GM21526 (cell line): ENCODE measurements around the gene SEL1L3.
"Not testable (repeated sequence)": the region's sequence is repeated elsewhere in the genome, so short reads cannot be mapped to it uniquely, and the experiment has no call there.

Source experiments
- ATAC-seq: cut with Tn5 transposase; IDR thresholded peaks from one replicate; pipeline ENCODE4 v1.9.1; 2021; ENCODE audit warnings: moderate library complexity; ENCODE audit not compliant: unreplicated experiment, low FRiP score

SEL1L3 gene

DNA sequence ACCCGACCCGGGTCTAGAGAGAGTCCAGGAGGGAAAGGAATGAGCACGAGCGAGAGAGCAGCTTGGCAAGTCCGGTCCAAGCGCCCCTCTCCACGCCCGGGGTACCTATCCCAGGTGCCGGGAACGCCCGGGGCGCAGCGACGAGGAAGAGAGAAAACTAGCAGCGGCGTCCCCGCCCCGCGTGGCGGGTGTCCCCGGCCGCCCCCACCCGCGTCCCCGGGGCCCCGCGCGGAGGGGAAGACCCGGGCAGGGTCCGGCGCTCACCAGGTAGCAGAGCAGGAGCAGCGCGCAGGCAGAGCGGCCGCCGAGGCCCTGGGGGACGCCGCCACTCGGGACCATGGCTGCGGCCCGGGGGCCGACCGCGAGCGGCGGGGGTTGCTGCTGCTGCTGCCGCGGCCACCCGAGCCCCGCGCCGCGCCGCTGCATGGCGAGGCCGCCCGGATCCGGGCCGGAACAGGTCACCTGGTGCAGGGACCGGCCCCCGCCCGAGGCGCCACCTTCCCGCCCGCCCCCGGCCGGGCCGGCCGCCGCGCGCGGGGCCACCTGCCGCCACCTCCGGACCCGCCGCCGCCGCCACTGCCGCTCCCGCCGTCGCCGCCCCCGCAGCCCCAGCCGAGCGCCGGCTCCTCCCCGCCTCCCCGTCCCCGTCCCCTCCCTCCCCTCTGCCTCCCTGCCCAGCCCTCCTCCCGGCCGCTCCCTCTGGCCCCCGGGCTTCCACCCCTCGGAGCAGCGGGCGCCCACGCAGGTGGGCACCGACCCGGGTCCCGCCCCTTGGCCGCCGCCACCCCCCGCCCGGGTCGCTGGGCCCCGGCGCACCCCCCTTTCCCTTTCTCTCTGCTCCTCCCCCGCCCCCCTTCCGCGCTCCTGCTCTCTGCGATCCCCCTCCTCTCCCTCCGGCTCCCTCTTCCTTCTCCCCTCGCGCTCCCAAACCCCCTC, at the start of gene SEL1L3:
Gene SEL1L3 (minus strand): TSS at position 578 of the 936 bp plus-strand sequence. CDS start 152 bp downstream, at position 426.
- ATAC-seq, result peak; percentile 36

GRCh38 chr4:25911356-25911755, 48.6 kb upstream of the SEL1L3 start:
- ATAC-seq, result no peak

DNA sequence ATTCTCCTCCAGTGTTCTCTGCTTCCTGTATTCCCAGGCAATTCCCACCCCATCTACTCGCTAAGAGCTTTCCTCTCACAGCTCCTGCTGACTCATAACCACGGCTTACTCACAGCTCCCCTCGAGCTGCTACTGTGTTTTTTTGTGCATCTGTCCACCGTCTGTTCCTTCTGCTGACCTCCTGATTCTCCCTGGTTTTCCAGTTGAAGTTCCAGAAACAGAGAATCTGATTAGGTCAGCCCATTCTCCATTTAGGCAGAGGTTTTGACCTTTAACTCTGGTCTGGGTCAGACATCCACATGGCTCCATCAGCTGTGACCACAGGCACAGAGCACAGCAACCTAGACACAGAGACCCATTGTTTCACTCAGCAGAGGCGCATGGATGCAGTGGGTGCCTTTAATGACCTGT, 45.7 kb upstream of the SEL1L3 start:
- ATAC-seq, result no peak

DNA sequence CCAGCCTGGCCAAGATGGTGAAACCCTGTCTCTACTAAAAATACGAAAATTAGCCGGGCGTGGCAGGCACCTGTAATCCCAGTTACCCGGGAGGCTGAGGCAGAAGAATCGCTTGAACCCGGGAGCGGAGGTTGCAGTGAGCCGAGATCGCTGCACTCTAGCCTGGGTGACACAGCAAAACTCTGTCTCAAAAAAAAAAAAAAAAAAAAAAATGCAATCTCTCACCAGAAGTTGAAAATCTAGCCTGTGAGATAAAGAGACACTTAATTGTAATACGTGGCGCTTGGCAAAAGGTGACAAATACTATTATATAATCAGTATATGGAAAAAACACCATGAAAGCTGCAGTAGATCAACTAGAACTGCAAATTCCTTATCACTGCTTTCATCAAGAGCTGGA, 43.3 kb upstream of the SEL1L3 start:
- not testable (repeated sequence) for ATAC-seq

DNA sequence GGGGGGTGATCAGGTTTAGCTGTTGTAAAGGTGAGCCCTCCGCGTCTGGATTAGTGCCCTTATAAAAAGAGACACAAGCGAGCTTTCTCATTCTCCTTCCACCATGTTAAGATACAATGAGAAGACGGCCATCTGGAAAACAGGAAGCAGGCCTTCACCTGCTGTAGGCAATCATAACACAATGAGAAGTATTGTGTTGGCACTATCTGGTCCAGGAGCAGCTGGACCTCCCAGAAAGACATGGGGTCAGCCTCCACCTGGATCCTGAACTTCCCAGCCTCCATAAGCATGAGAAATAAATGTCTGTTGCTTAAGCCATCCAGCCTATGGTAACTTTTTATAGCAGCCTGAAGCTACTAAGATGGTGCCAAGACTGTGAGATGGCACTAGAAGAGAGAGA, 42.6 kb upstream of the SEL1L3 start:
- no peak for ATAC-seq

GRCh38 chr4:25904748-25905082, 41.9 kb upstream of the SEL1L3 start:
- no peak for ATAC-seq

DNA sequence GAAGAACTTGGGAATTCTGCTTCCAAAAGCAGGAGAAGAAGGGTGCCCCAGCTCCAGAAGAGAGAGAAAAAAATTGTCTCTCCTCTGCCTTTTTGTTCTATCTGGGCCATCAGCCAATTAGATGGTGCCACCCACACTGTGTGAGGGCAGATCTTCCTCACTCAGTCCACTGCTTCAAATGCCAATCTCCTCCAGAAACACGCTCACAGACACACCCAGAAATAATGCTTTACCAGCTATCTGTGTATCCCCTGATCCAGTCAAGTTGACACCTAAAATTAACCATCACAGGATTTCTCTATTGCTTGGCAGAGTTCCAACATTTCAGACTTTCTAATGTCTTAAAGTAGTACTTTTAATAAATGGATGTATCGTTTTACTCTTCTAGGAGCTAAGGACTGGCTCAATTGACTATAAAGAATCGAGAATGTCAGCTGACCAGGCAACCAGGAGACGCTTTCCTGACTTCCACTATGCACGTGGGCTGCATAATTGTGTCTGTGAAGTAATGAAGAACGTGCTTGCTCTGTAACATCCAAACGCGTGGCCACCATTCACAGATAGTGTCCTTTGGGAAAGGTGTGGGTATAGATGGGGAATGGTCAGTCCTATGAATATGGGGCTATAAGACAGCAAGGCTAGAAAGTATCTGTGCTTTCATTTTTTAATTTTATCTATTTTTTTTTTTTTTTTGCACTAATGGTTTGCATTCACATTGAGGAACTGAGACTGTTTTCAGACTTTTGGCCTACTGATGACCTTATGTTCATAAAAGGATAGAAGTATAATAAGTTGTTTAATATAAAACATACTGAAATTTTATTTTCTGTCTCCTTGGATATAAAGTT, 41.3 kb upstream of the SEL1L3 start:
- no peak for ATAC-seq

DNA sequence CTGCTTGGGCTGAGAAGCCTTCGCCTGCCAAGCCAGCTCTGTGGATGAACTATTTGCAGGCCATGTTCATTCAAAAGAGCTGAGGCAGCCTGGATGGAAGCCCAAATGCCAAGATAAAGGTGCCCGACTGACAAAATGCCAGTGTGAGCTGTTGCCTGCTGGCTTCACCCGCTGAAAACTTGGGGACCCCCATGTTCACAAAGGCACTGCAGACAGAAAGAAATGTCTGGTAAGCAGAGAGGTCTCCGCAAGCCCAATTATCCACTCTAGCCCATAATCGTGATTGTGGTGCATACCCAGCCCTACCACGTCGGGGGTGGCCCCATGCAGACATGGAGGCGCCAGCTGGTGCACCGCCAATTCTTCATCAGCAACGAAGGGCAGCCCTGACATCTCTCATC, 38.2 kb upstream of the SEL1L3 start:
- no peak for ATAC-seq

DNA sequence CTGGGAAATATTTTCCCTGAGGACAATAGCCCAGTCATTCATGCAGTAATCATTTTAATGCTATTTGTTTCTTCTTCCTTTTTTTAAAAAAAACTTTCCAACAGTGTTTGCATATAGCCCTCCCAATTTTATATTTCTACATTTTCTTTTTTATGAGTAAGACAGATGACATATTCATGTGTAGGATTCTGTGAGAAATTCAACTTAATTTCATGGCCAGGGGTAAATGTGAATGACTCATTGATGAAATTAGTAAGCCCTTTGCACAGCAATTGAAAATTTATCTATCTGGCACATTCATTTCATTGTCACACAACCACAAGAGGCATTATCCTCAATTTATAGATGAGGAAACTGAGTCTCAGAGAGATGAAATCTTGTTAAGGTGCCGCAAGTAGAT, 37.5 kb upstream of the SEL1L3 start:
- ATAC-seq, result no peak

- no peak for ATAC-seq
Observed at GRCh38 chr4:25896776-25897539, 34.2 kb upstream of the SEL1L3 start.

DNA sequence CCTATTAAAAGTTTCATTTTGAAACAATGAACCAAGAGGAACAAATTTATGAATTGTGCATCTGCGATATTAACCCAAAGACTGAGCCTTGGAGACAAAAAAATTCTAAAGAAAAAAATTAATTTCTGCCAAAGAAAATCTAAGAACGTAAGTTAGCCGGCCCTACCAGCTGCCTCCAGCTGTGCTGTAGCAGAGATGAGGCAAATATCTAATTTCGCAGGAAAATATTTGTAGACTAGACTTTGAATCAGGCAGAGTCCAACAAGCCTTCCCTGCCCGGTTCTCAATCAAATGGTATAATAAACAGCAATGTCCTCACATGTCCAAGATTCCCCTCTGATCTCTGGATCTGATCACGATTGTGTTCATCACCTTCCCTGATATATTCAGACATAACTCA, 30.0 kb upstream of the SEL1L3 start:
- no peak for ATAC-seq

- ATAC-seq, result no peak
Observed at GRCh38 chr4:25890571-25891485, 28.0 kb upstream of the SEL1L3 start.

DNA sequence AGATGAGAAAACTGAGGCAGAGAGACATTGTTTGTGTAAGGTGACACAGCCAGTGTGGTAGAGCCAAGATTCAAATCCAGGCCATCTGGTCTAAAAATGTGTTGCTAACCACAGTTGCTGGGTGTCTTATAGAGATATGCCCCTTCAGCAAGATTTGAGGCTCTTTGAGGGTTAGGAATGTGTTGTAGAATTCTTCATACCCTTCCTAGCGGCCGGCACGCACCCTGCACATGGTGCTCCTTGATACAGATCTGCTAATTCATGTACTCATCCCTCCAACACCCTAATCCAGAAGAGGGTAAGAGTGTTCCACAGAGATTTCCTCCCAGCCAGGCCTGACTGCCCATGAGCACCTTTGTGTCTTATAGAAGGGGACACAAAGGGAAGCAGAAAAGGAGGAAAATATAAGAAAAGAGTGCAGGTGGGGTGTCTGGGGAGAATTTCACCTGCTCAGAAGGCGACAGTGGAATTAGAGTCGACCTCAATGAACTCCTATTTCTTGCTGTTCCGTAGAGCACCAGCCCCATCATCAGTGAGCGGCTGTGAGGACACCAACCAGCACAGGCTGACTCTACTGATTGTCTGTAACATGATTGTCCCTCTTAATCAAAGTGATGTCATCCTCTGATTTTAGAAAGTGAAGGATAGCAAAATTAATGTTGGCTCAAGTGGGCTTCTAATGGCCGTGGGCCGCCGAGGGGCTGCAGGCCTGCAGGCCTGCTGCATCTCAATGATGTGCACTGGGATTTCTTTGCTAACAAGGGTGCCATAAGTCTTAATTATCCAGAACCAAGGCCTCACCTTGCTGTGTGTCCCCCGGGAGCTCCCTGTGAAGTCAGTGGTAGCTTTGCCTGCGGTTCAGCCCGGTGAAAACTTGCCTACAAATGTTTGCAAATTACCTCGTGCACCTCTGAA, 27.1 kb upstream of the SEL1L3 start:
- ATAC-seq, result no peak

DNA sequence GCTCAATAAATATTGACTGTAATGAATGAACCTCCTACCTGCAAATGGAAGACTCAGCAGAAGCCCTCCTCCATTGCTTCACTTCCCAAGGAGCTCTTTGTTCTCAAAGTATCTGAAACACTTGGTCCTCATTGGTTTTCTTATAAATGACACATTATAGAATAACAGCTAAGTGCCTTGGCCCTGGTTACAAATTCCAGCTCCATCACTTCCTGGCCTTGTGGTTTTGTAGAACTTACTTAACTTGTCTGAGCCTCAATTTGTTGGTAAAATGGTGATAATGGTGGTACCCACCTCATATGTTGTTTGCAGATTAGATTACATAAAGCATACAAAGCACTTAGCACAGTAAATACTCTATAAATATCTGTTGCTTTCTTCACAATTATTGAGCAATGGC, 26.0 kb upstream of the SEL1L3 start:
- ATAC-seq, result no peak

GRCh38 chr4:25884031-25884782, 21.4 kb upstream of the SEL1L3 start:
- ATAC-seq, result no peak

- no peak for ATAC-seq
Observed at GRCh38 chr4:25883565-25883964, 20.8 kb upstream of the SEL1L3 start.

- no peak for ATAC-seq
Observed at GRCh38 chr4:25882226-25882625, 19.4 kb upstream of the SEL1L3 start.

- ATAC-seq, result no peak
Observed at GRCh38 chr4:25881193-25881592, 18.4 kb upstream of the SEL1L3 start.
